HEK293 (cell line): Measurements from ENCODE around the gene HIPK4.

Experiments
- CTCF ChIA-PET: fragments of 350-600 bp; formaldehyde crosslinking; extraction: SDS; loops from one replicate; lab custom pipeline; 2021; ENCODE audit warnings: antibody characterized with exemption; lab: Yijun Ruan, JAX
- POLR2A ChIA-PET: fragments of 300-600 bp; formaldehyde crosslinking; extraction: SDS; loops from one replicate; lab custom pipeline; 2020; ENCODE audit warnings: antibody characterized with exemption, inconsistent platforms; lab: Yijun Ruan, JAX
- H3K27ac ChIP-seq: fragments of 200-500 bp; sonication (Bioruptor generic); 2 replicates; pipeline ENCODE4 v1.5.1; 2014; ENCODE audit warnings: low read depth, low read length, control low read depth, inconsistent platforms; ENCODE audit errors: extremely low read depth
- H3K36me3 ChIP-seq, 2 experiments: fragments of 200-500 bp in 1 of 2; sonication (Bioruptor generic) in 1 of 2; 1 replicate in 1 of 2; 2 replicates in 1 of 2; pipeline ENCODE4 v1.5.1; 2014 to 2017; ENCODE audit warnings: inconsistent platforms in 2 of 2, low read length in 2 of 2; ENCODE audit not compliant: control insufficient read depth in 2 of 2, insufficient read depth in 1 of 2
- H3K4me1 ChIP-seq: fragments of 200-500 bp; sonication (Bioruptor generic); 2 replicates; pipeline ENCODE4 v1.5.1; 2014; ENCODE audit warnings: mild to moderate bottlenecking, low read length, inconsistent platforms; ENCODE audit not compliant: control insufficient read depth, insufficient read depth
- H3K4me3 ChIP-seq: 2 replicates; pipeline ENCODE4 v1.5.1; 2011; ENCODE audit warnings: low read depth, mild to moderate bottlenecking, control low read depth, low read length, moderate library complexity
- H3K9me3 ChIP-seq: fragments of 200-500 bp; sonication (Bioruptor generic); 2 replicates; pipeline ENCODE4 v1.5.1; 2014; ENCODE audit warnings: low read depth, low read length, inconsistent platforms; ENCODE audit not compliant: control insufficient read depth, insufficient read depth
- HIC1 ChIP-seq: fragments of 450-650 bp; formaldehyde crosslinking; IDR thresholded peaks from 2 replicates; pipeline ENCODE4 v1.5.1; 2016; ENCODE audit warnings: missing biosample characterization, missing genetic modification characterization
- INSM2 ChIP-seq: fragments of 450-650 bp; formaldehyde crosslinking; IDR thresholded peaks from 2 replicates; pipeline ENCODE4 v1.5.1; 2016; ENCODE audit warnings: missing biosample characterization, missing genetic modification characterization
- KLF10 ChIP-seq: fragments of 450-650 bp; IDR thresholded peaks from 2 replicates; pipeline ENCODE4 v1.5.1; 2018; ENCODE audit warnings: missing biosample characterization, mild to moderate bottlenecking, missing genetic modification characterization
- OSR2 ChIP-seq: fragments of 450-650 bp; formaldehyde crosslinking; IDR thresholded peaks from 2 replicates; pipeline ENCODE4 v1.5.1; 2016; ENCODE audit warnings: missing biosample characterization, missing genetic modification characterization
- SCRT2 ChIP-seq: fragments of 450-650 bp; formaldehyde crosslinking; IDR thresholded peaks from 2 replicates; pipeline ENCODE4 v1.5.1; 2016; ENCODE audit warnings: missing biosample characterization, missing genetic modification characterization
- TRIM28 ChIP-seq: IDR thresholded peaks from 2 replicates; pipeline ENCODE4 v1.6.1; 2011; ENCODE audit warnings: low read length, control low read depth, borderline replicate concordance
- ZBTB6 ChIP-seq: fragments of 450-650 bp; formaldehyde crosslinking; IDR thresholded peaks from 2 replicates; pipeline ENCODE4 v1.5.1; 2017; ENCODE audit warnings: missing biosample characterization, missing genetic modification characterization
- ZNF10 ChIP-seq: fragments of 450-650 bp; formaldehyde crosslinking; IDR thresholded peaks from 2 replicates; pipeline ENCODE4 v1.5.1; 2017; ENCODE audit warnings: missing biosample characterization, missing genetic modification characterization
- ZNF146 ChIP-seq: fragments of 450-650 bp; formaldehyde crosslinking; IDR thresholded peaks from 2 replicates; pipeline ENCODE4 v1.5.1; 2016; ENCODE audit warnings: missing biosample characterization, missing genetic modification characterization
- ZNF155 ChIP-seq: fragments of 450-650 bp; formaldehyde crosslinking; IDR thresholded peaks from 2 replicates; pipeline ENCODE4 v1.5.1; 2016; ENCODE audit warnings: missing biosample characterization, missing genetic modification characterization
- ZNF169 ChIP-seq: fragments of 450-650 bp; formaldehyde crosslinking; IDR thresholded peaks from 2 replicates; pipeline ENCODE4 v1.5.1; 2016; ENCODE audit warnings: missing biosample characterization, missing genetic modification characterization
- ZNF26 ChIP-seq: fragments of 450-650 bp; formaldehyde crosslinking; IDR thresholded peaks from 2 replicates; pipeline ENCODE4 v1.5.1; 2016; ENCODE audit warnings: missing biosample characterization, missing genetic modification characterization
- ZNF398 ChIP-seq: fragments of 450-650 bp; formaldehyde crosslinking; IDR thresholded peaks from 2 replicates; pipeline ENCODE4 v1.5.1; 2017; ENCODE audit warnings: missing biosample characterization, missing genetic modification characterization
- ZNF473 ChIP-seq: fragments of 450-650 bp; formaldehyde crosslinking; IDR thresholded peaks from 2 replicates; pipeline ENCODE4 v1.5.1; 2017; ENCODE audit warnings: missing biosample characterization, missing genetic modification characterization
- ZNF488 ChIP-seq: fragments of 450-650 bp; formaldehyde crosslinking; IDR thresholded peaks from 2 replicates; pipeline ENCODE4 v1.5.1; 2016; ENCODE audit warnings: missing biosample characterization, missing genetic modification characterization
- ZNF514 ChIP-seq: fragments of 450-650 bp; formaldehyde crosslinking; IDR thresholded peaks from 2 replicates; pipeline ENCODE4 v1.5.1; 2016; ENCODE audit warnings: missing biosample characterization, missing genetic modification characterization
- ZNF580 ChIP-seq: fragments of 450-650 bp; formaldehyde crosslinking; IDR thresholded peaks from 2 replicates; pipeline ENCODE4 v1.5.1; 2016; ENCODE audit warnings: missing biosample characterization, missing genetic modification characterization
- ZNF629 ChIP-seq: fragments of 450-650 bp; formaldehyde crosslinking; IDR thresholded peaks from 2 replicates; pipeline ENCODE4 v1.5.1; 2017; ENCODE audit warnings: missing biosample characterization, missing genetic modification characterization
- ZNF792 ChIP-seq: fragments of 450-650 bp; formaldehyde crosslinking; IDR thresholded peaks from 2 replicates; pipeline ENCODE4 v1.5.1; 2016; ENCODE audit warnings: missing biosample characterization, missing genetic modification characterization
- ZNF837 ChIP-seq: fragments of 450-650 bp; formaldehyde crosslinking; IDR thresholded peaks from 2 replicates; pipeline ENCODE4 v1.5.1; 2016; ENCODE audit warnings: missing biosample characterization, missing genetic modification characterization
- ZXDB ChIP-seq: fragments of 450-650 bp; formaldehyde crosslinking; IDR thresholded peaks from 2 replicates; pipeline ENCODE4 v1.5.1; 2016; ENCODE audit warnings: missing biosample characterization, missing genetic modification characterization

HIPK4 gene

GRCh38 chr19:40348961-40349507 lies 40.9 kb downstream of the HIPK4 start (continued):
- TF ChIP-seq ZNF837 (tag by site-specific recombination) = no peak
- TF ChIP-seq HIC1 = peak; percentile 91
- no peak for TF ChIP-seq TRIM28
- TF ChIP-seq ZNF398 (tag by site-specific recombination) = no peak; the same call in 1 of the 2 replicates
- 0 out of 2 replicates have a peak, but pooled peaks have one; percentile 47 for TF ChIP-seq ZNF155 (tag by site-specific recombination)
- no peak for TF ChIP-seq ZNF26 (tag by site-specific recombination)
- no peak for TF ChIP-seq ZNF169
- peak; percentile 71; the same call in 1 of the 2 replicates for TF ChIP-seq ZNF792
- TF ChIP-seq, all 188 proteins: peak for 53

GRCh38 chr19:40348125-40348913 lies 41.7 kb downstream of the HIPK4 start, which contains the start of the genes C19orf47 and PLD3:
Gene C19orf47 (minus strand): TSS chr19:40348397. CDS start chr19:40341857, 6,540 bp downstream.
Gene PLD3 (plus strand): TSS chr19:40348695. CDS start chr19:40366484, 17,789 bp downstream.
- ChIA-PET POLR2A (interaction anchor here (0.6 to 3.3 kb wide), 51 partner anchors 8 to 912 kb away, joined by 3 to 45 read pairs (median 5); partner anchors contain the start of genes AKT2, BLVRB, DYRK1B and PRX), CTCF (interaction anchor here (0.6 to 3.2 kb wide), 10 partner anchors 17 to 175 kb away, joined by 3 to 21 read pairs (median 4); no protein-coding TSS in a partner anchor)
- peaks cover 8% of the 10 kb centered on the region for H3K4me1 ChIP-seq
- H3K4me3 ChIP-seq = peak within 1 kb of the TSS; percentile 71
- peak within 1 kb of the TSS; percentile 73 for H3K27ac ChIP-seq
- peaks cover 14 to 35% of the 10 kb centered on the region in 2 experiments for H3K36me3 ChIP-seq
- no peaks in the 10 kb centered on the region for H3K9me3 ChIP-seq
- TF ChIP-seq KLF10 (tag by site-specific recombination) = peak; percentile 88; the same call in 1 of the 2 replicates
- TF ChIP-seq INSM2 (tag by site-specific recombination) = peak; percentile 82
- TF ChIP-seq ZBTB6 (tag by site-specific recombination) = peak; percentile 50; the same call in 1 of the 2 replicates
- TF ChIP-seq ZNF580 (tag by site-specific recombination) = peak; percentile 95
- TF ChIP-seq ZNF398 (tag by site-specific recombination) = peak; percentile 60
- no peak for TF ChIP-seq ZNF514 (tag by site-specific recombination)
- TF ChIP-seq ZNF473 (tag by site-specific recombination) = no peak
- TF ChIP-seq OSR2 (tag by site-specific recombination) = 0 out of 2 replicates have a peak, but pooled peaks have one; percentile 28
- TF ChIP-seq ZNF792 = peak; percentile 78; the same call in 1 of the 2 replicates
- 0 out of 2 replicates have a peak, but pooled peaks have one; percentile 30 for TF ChIP-seq ZNF488
- peak; percentile 50; the same call in 1 of the 2 replicates for TF ChIP-seq SCRT2
- TF ChIP-seq ZXDB (tag by site-specific recombination) = peak; percentile 94
- peak; percentile 91 for TF ChIP-seq ZNF629 (tag by site-specific recombination)
- TF ChIP-seq ZNF10 (tag by site-specific recombination) = peak; percentile 12; the same call in 1 of the 2 replicates
- TF ChIP-seq ZNF146 = peak; percentile 49
